IgD-negative memory B cell (primary cell): ENCODE data around the gene DEPDC5. TPM values are rescaled to one million over a fixed set of nuclear protein-coding genes. Genes with fewer than 3 reads are reported as not detected.

Experiments
- H3K27ac Mint-ChIP-seq, 3 donors: one replicate each; pipeline ENCODE4 v1.8.0; 2020 to 2022; ENCODE audit warnings: mild to moderate bottlenecking in 3 of 3, mixed read lengths in 3 of 3, moderate library complexity in 1 of 3
- H3K27me3 Mint-ChIP-seq: one replicate; pipeline ENCODE4 v1.8.0; 2021; ENCODE audit warnings: mixed read lengths
- H3K36me3 Mint-ChIP-seq: one replicate; pipeline ENCODE4 v1.8.0; 2020; ENCODE audit warnings: mild to moderate bottlenecking, mixed read lengths
- H3K4me1 Mint-ChIP-seq, 3 donors: one replicate each; pipeline ENCODE4 v1.8.0; 2020 to 2022; ENCODE audit warnings: mixed read lengths in 3 of 3, mild to moderate bottlenecking in 1 of 3
- H3K4me3 Mint-ChIP-seq, 4 donors: one replicate each; pipeline ENCODE4 v1.8.0; 2020 to 2022; ENCODE audit warnings: mild to moderate bottlenecking in 4 of 4, mixed read lengths in 4 of 4, moderate library complexity in 3 of 4
- H3K9me3 Mint-ChIP-seq, 3 donors: one replicate each; pipeline ENCODE4 v1.8.0; 2020 to 2021; ENCODE audit warnings: mixed read lengths in 3 of 3, mild to moderate bottlenecking in 1 of 3
- polyA plus RNA-seq: library from polyadenylated mRNA; unstranded; fragments of 300-500 nt; fragmentation: Illumina TruSeq; gene quantifications from one replicate; pipeline ENCODE4 v1.2.3, GENCODE V29; 2021

DEPDC5 gene
- polyA plus RNA-seq, 1 donor from 2014 or later: 30.7 TPM

- Mint-ChIP-seq H3K4me3 (no peak overlapping the region), H3K27me3 (no peaks in the 10 kb centered on the region), H3K36me3 (peaks cover 2% of the 10 kb centered on the region), H3K9me3 (no peaks in the 10 kb centered on the region), H3K4me1 (peaks cover 9 to 10% (median 10%) of the 10 kb centered on the region in 3 donors), H3K27ac (peak overlapping the region in 2 of 3 donors; percentile 21 to 80)
These were observed 117.1 kb downstream of the DEPDC5 start for GRCh38 chr22:31870890-31871289.

- Mint-ChIP-seq H3K27ac (peak overlapping the region in 1 of 3 donors; percentile 59), H3K27me3 (no peaks in the 10 kb centered on the region), H3K4me3 (no peak overlapping the region), H3K4me1 (peaks cover 9 to 10% (median 10%) of the 10 kb centered on the region in 3 donors), H3K9me3 (no peaks in the 10 kb centered on the region), H3K36me3 (peaks cover 2% of the 10 kb centered on the region)
These were observed 117.7 kb downstream of the DEPDC5 start for GRCh38 chr22:31871480-31871879.

GRCh38 chr22:31872209-31872608 lies 118.4 kb downstream of the DEPDC5 start:
- Mint-ChIP-seq H3K27ac (no peak overlapping the region), H3K9me3 (no peaks in the 10 kb centered on the region), H3K36me3 (peaks cover 2% of the 10 kb centered on the region), H3K27me3 (no peaks in the 10 kb centered on the region), H3K4me3 (no peak overlapping the region), H3K4me1 (peaks cover 5 to 7% (median 6%) of the 10 kb centered on the region in 3 donors)

GRCh38 chr22:31874821-31875220 lies 121.0 kb downstream of the DEPDC5 start:
- Mint-ChIP-seq H3K36me3 (peaks cover 2% of the 10 kb centered on the region), H3K4me3 (no peak overlapping the region), H3K9me3 (no peaks in the 10 kb centered on the region), H3K4me1 (peaks cover 0 to 1% (median 0%) of the 10 kb centered on the region in 3 donors), H3K27ac (no peak overlapping the region), H3K27me3 (no peaks in the 10 kb centered on the region)

GRCh38 chr22:31876156-31876920 lies 122.5 kb downstream of the DEPDC5 start:
- Mint-ChIP-seq H3K27ac (no peak overlapping the region), H3K4me3 (no peak overlapping the region), H3K36me3 (peaks cover 2% of the 10 kb centered on the region), H3K9me3 (no peaks in the 10 kb centered on the region), H3K27me3 (no peaks in the 10 kb centered on the region), H3K4me1 (peaks cover 0 to 1% (median 0%) of the 10 kb centered on the region in 3 donors)

GRCh38 chr22:31879585-31879984 lies 125.8 kb downstream of the DEPDC5 start:
- H3K4me1 Mint-ChIP-seq: no peaks in the 10 kb centered on the region
- H3K36me3 Mint-ChIP-seq: no peaks in the 10 kb centered on the region
- H3K4me3 Mint-ChIP-seq: no peak overlapping the region
- no peak overlapping the region for H3K27ac Mint-ChIP-seq
- H3K9me3 Mint-ChIP-seq: no peaks in the 10 kb centered on the region
- no peaks in the 10 kb centered on the region for H3K27me3 Mint-ChIP-seq

GRCh38 chr22:31881200-31881599 lies 127.4 kb downstream of the DEPDC5 start:
- H3K27ac Mint-ChIP-seq: no peak overlapping the region
- H3K27me3 Mint-ChIP-seq: no peaks in the 10 kb centered on the region
- H3K4me3 Mint-ChIP-seq: peak overlapping the region in 1 of 4 donors; percentile 31
- no peaks in the 10 kb centered on the region for H3K4me1 Mint-ChIP-seq
- H3K9me3 Mint-ChIP-seq: no peaks in the 10 kb centered on the region
- peaks cover 1% of the 10 kb centered on the region for H3K36me3 Mint-ChIP-seq

- H3K36me3 Mint-ChIP-seq: peaks cover 3% of the 10 kb centered on the region
- H3K27ac Mint-ChIP-seq: no peak overlapping the region
- H3K9me3 Mint-ChIP-seq: no peaks in the 10 kb centered on the region
- H3K4me1 Mint-ChIP-seq: no peaks in the 10 kb centered on the region
- H3K4me3 Mint-ChIP-seq: no peak overlapping the region
- no peaks in the 10 kb centered on the region for H3K27me3 Mint-ChIP-seq
These were observed 128.0 kb downstream of the DEPDC5 start for GRCh38 chr22:31881865-31882264.

GRCh38 chr22:31882971-31883370 lies 129.2 kb downstream of the DEPDC5 start:
- H3K27ac Mint-ChIP-seq: no peak overlapping the region
- H3K9me3 Mint-ChIP-seq: no peaks in the 10 kb centered on the region
- H3K36me3 Mint-ChIP-seq: peaks cover 3% of the 10 kb centered on the region
- no peaks in the 10 kb centered on the region for H3K27me3 Mint-ChIP-seq
- H3K4me1 Mint-ChIP-seq: no peaks in the 10 kb centered on the region
- no peak overlapping the region for H3K4me3 Mint-ChIP-seq

GRCh38 chr22:31883989-31884388 lies 130.2 kb downstream of the DEPDC5 start:
- Mint-ChIP-seq H3K4me3 (no peak overlapping the region), H3K4me1 (no peaks in the 10 kb centered on the region), H3K36me3 (peaks cover 3% of the 10 kb centered on the region), H3K27me3 (no peaks in the 10 kb centered on the region), H3K27ac (no peak overlapping the region), H3K9me3 (no peaks in the 10 kb centered on the region)

GRCh38 chr22:31891366-31892079 lies 137.7 kb downstream of the DEPDC5 start:
- peaks cover 0 to 1% (median 0%) of the 10 kb centered on the region in 3 donors for H3K9me3 Mint-ChIP-seq
- no peak overlapping the region for H3K4me3 Mint-ChIP-seq
- no peaks in the 10 kb centered on the region for H3K4me1 Mint-ChIP-seq
- H3K27me3 Mint-ChIP-seq: no peaks in the 10 kb centered on the region
- no peak overlapping the region for H3K27ac Mint-ChIP-seq
- H3K36me3 Mint-ChIP-seq: peaks cover 3% of the 10 kb centered on the region

GRCh38 chr22:31892080-31892433 lies 138.2 kb downstream of the DEPDC5 start:
- peaks cover 0 to 1% (median 0%) of the 10 kb centered on the region in 3 donors for H3K9me3 Mint-ChIP-seq
- no peak overlapping the region for H3K4me3 Mint-ChIP-seq
- no peaks in the 10 kb centered on the region for H3K4me1 Mint-ChIP-seq
- no peaks in the 10 kb centered on the region for H3K27me3 Mint-ChIP-seq
- peaks cover 3% of the 10 kb centered on the region for H3K36me3 Mint-ChIP-seq
- H3K27ac Mint-ChIP-seq: no peak overlapping the region

- Mint-ChIP-seq H3K27me3 (no peaks in the 10 kb centered on the region), H3K27ac (no peak overlapping the region), H3K9me3 (peaks cover 0 to 1% (median 0%) of the 10 kb centered on the region in 3 donors), H3K4me3 (no peak overlapping the region), H3K4me1 (no peaks in the 10 kb centered on the region), H3K36me3 (peaks cover 5% of the 10 kb centered on the region)
These were observed 139.6 kb downstream of the DEPDC5 start for GRCh38 chr22:31893460-31893859.

GRCh38 chr22:31895411-31896123 lies 141.7 kb downstream of the DEPDC5 start:
- Mint-ChIP-seq H3K27ac (no peak overlapping the region), H3K9me3 (peaks cover 0 to 1% (median 0%) of the 10 kb centered on the region in 3 donors), H3K4me3 (peak overlapping the region in 1 of 4 donors; percentile 13), H3K36me3 (peaks cover 1% of the 10 kb centered on the region), H3K4me1 (no peaks in the 10 kb centered on the region), H3K27me3 (no peaks in the 10 kb centered on the region)

- no peaks in the 10 kb centered on the region for H3K9me3 Mint-ChIP-seq
- H3K27me3 Mint-ChIP-seq: no peaks in the 10 kb centered on the region
- H3K4me3 Mint-ChIP-seq: no peak overlapping the region
- no peak overlapping the region for H3K27ac Mint-ChIP-seq
- no peaks in the 10 kb centered on the region for H3K4me1 Mint-ChIP-seq
- H3K36me3 Mint-ChIP-seq: peaks cover 4% of the 10 kb centered on the region
These were observed 142.7 kb downstream of the DEPDC5 start for GRCh38 chr22:31896472-31896871.
